ENCODE results near the gene RIPPLY2.
A peak's percentile ranks its signal among the peaks of the same experiment; 100 is the strongest.

Gene RIPPLY2

GRCh38 chr6:83847179-83847578, 6.0 kb upstream of the RIPPLY2 start:
- TF ChIP-seq, protein P1, sequence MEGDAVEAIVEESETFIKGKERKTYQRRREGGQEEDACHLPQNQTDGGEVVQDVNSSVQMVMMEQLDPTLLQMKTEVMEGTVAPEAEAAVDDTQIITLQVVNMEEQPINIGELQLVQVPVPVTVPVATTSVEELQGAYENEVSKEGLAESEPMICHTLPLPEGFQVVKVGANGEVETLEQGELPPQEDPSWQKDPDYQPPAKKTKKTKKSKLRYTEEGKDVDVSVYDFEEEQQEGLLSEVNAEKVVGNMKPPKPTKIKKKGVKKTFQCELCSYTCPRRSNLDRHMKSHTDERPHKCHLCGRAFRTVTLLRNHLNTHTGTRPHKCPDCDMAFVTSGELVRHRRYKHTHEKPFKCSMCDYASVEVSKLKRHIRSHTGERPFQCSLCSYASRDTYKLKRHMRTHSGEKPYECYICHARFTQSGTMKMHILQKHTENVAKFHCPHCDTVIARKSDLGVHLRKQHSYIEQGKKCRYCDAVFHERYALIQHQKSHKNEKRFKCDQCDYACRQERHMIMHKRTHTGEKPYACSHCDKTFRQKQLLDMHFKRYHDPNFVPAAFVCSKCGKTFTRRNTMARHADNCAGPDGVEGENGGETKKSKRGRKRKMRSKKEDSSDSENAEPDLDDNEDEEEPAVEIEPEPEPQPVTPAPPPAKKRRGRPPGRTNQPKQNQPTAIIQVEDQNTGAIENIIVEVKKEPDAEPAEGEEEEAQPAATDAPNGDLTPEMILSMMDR (IDR thresholded peaks at IDR 0.05; ENCODE audit: low read length, missing control alignments) = no peak
- H3K4me3 ChIP-seq (replicated peaks; ENCODE audit: low read depth, low read length) = no peak overlapping the region
- no peak for DNase-seq (ENCODE audit: low read depth)

- no peak for DNase-seq (ENCODE audit: low read depth)
- H3K4me3 ChIP-seq (replicated peaks; ENCODE audit: low read depth, low read length) = no peak overlapping the region
- TF ChIP-seq, protein P1 (IDR thresholded peaks at IDR 0.05; ENCODE audit: low read length, missing control alignments) = no peak
Observed at GRCh38 chr6:83849127-83849526, 4.0 kb upstream of the RIPPLY2 start.

DNA sequence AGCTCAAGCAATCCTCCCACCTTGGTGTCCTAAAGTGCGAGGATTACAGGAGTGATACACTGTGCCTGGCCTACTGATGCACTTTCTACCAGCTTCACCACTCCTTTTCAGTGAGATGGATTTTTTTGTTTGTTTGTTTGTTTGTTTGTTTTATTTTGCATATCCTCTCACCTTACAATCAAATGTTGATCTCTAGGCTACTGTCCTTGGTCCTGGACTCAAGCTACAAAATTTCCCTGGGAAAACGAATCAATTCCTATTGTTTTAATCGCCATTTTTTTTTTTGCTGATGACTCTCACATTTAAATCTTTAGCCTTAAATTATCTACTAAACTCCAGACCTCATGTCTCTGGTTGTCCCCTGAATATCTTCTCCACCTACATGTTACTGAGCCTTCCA, 3.5 kb upstream of the RIPPLY2 start:
- TF ChIP-seq, protein P1 (IDR thresholded peaks at IDR 0.05; ENCODE audit: low read length, missing control alignments) = no peak
- no peak overlapping the region for H3K4me3 ChIP-seq (replicated peaks; ENCODE audit: low read depth, low read length)
- no peak for DNase-seq (ENCODE audit: low read depth)

DNA sequence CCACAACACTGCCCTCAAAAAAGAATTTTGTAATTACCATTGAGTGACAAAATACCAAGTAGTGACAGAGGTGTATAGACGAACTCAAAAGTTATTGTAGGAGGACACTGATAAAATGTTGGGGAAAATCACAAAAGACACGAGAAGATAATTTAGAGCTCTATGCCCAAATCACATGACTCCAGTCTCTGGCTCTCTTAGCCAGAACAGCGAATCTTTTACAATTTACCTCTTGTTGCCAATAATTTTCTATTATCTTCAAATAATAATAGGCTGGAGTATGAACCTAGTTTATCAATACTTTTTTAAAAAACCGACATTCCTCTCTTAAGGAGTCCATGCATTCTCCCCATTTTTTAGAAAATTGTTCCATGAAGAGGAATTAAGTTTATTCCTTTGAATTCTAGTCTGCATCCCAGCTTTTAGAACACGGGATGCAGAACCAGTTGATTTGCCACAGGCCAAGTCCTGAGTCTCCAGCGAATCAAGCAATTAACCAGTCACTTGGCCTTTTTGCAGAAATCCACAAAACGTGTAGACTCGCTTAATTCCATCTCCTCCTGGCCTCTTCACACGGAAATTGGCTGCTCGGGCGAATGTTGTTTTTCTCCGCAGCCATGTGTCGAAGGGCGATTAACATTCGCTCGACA, 507 bp upstream of the RIPPLY2 start:
- TF ChIP-seq, protein P1 (IDR thresholded peaks at IDR 0.05; ENCODE audit: low read length, missing control alignments) = no peak
- no peak for DNase-seq (ENCODE audit: low read depth)
- peak overlapping the region; percentile 44 for H3K4me3 ChIP-seq (replicated peaks; ENCODE audit: low read depth, low read length)

- H3K4me3 ChIP-seq (replicated peaks; ENCODE audit: low read depth, low read length) = peak overlapping the region; percentile 44
- TF ChIP-seq, protein P1 (IDR thresholded peaks at IDR 0.05; ENCODE audit: low read length, missing control alignments) = no peak
- no peak for DNase-seq (ENCODE audit: low read depth)
Observed at GRCh38 chr6:83854001-83854501, 891 bp downstream of the RIPPLY2 start.

DNA sequence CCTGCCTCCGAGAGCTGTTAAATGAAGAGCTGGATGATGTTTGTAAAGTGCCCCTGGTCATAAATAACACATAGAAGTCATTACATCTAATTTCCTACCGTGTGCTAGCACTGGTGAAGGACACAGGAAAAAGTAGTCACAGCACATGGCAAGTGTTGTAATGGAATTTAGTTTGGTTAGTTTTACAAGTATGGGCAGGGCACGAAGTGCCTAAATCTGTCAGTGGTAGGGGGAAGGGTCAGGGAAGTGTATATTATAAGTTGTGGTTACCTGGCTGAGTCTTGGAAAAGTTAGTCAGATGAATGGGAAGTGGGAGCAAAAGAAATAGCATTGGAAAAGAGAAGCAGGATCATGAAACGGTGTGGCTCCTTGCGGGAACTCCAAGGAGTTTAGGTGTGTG, 1.6 kb downstream of the RIPPLY2 start:
- no peak for DNase-seq (ENCODE audit: low read depth)
- no peak overlapping the region for H3K4me3 ChIP-seq (replicated peaks; ENCODE audit: low read depth, low read length)
- TF ChIP-seq, protein P1 (IDR thresholded peaks at IDR 0.05; ENCODE audit: low read length, missing control alignments) = no peak
